ENCODE results near the gene MDM1.

MDM1 gene

DNA sequence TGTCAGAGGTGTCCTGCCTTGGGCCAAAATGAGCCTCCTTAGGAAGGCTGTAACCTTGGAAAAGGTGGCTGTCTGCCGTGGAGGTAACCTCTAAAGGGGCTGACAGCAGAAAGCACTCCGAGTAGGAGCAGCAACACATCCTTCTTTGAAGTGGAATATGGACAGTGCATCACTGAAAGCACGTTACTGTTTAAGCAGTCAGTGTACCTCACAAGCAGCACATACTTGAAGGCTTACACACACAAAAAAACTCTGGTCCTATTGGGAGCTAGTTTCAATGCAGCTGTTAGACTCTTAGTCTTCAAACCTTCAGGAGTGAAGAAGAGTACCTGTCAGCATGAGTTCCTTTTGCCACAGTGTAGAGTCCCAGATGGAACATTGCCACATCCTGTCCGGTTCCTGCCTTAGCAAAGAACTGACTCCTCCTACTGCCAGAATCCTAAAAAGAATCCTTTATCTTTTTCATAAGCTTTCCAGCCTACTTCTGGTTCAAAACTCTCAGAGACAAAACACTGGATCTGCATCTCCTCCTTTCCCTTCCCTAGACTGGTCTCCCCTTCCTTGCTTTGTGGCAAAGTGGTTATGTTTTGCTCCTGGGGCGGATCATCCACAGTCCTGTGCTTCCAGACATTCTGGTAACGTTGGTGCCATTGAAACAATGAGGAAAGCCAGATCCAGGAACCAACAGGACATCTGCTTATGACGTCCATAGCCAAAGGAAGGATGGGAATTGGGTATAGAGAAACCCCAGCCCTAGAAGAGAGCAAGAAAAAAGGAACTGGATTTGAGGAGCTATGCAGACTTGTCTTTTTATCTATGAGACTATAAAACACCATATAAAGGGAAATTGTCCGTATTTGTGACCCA, 8.5 kb upstream of the MDM1 start:
- Histone ChIP-seq H3K4me2 (ENCODE audit: low read depth, low read length, poor library complexity, severe bottlenecking) (no peak overlapping the region), H4K20me1 (ENCODE audit: insufficient read depth, low read length, poor library complexity, severe bottlenecking) (no peaks in the 10 kb centered on the region), H3K79me2 (ENCODE audit: insufficient read depth, low read length) (no peaks in the 10 kb centered on the region), H3F3A (ENCODE audit: low read depth) (0 out of 2 replicates have a peak, but pooled peaks cover 7% of the 10 kb centered on the region), H3K9me3 (ENCODE audit: insufficient read depth, low read depth, low read length) (no peaks in the 10 kb centered on the region), H2AFZ (ENCODE audit: low read length) (0 out of 2 replicates have a peak overlapping the region, but pooled peaks have one; percentile 14), H3K36me3 (ENCODE audit: insufficient read depth, low read length) (no peaks in the 10 kb centered on the region), H3K27me3 (ENCODE audit: insufficient read depth, low read length, poor library complexity, severe bottlenecking) (no peaks in the 10 kb centered on the region), H3K9ac (ENCODE audit: low read depth, low read length, poor library complexity, severe bottlenecking) (no peak overlapping the region), H3K4me1 (ENCODE audit: insufficient read depth, low read length, poor library complexity, severe bottlenecking) (peaks cover 34% of the 10 kb centered on the region), H3K4me3 (ENCODE audit: low read length, poor library complexity, severe bottlenecking) (no peak overlapping the region), H3K9me2 (replicated peaks; ENCODE audit: low read depth, low read length) (no peaks in the 10 kb centered on the region)
- TF ChIP-seq EZH2phosphoT487 (IDR thresholded peaks at IDR 0.05; ENCODE audit: borderline replicate concordance): no peak
- TF ChIP-seq, protein P1, sequence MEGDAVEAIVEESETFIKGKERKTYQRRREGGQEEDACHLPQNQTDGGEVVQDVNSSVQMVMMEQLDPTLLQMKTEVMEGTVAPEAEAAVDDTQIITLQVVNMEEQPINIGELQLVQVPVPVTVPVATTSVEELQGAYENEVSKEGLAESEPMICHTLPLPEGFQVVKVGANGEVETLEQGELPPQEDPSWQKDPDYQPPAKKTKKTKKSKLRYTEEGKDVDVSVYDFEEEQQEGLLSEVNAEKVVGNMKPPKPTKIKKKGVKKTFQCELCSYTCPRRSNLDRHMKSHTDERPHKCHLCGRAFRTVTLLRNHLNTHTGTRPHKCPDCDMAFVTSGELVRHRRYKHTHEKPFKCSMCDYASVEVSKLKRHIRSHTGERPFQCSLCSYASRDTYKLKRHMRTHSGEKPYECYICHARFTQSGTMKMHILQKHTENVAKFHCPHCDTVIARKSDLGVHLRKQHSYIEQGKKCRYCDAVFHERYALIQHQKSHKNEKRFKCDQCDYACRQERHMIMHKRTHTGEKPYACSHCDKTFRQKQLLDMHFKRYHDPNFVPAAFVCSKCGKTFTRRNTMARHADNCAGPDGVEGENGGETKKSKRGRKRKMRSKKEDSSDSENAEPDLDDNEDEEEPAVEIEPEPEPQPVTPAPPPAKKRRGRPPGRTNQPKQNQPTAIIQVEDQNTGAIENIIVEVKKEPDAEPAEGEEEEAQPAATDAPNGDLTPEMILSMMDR (conservative IDR thresholded peaks at IDR 0.05; ENCODE audit: low read length): no peak

DNA sequence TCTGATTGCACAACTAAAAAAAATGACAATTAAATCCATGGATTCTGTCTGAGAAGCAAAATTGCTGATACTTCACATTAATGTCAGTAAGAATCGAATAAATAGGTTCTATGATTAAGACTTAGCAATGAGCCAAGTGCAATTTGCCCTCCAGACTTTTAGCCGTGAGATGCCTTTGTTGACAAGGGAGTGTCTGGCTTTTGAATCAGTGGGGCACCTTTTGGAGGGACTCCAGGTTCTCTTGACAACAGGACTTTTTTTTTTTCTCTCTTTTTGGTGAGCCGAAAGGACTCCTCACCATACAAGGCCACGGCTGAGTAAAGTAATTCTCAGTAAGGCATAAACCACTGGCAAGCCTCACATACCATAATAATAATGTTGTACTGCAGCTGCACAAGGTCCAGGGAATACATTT, 4.7 kb upstream of the MDM1 start:
- Histone ChIP-seq H3K9ac (ENCODE audit: low read depth, low read length, poor library complexity, severe bottlenecking) (no peak overlapping the region), H2AFZ (ENCODE audit: low read length) (no peak overlapping the region), H3K4me1 (ENCODE audit: insufficient read depth, low read length, poor library complexity, severe bottlenecking) (peaks cover 30% of the 10 kb centered on the region), H3K27me3 (ENCODE audit: insufficient read depth, low read length, poor library complexity, severe bottlenecking) (no peaks in the 10 kb centered on the region), H3K9me2 (replicated peaks; ENCODE audit: low read depth, low read length) (no peaks in the 10 kb centered on the region), H3K9me3 (ENCODE audit: insufficient read depth, low read depth, low read length) (no peaks in the 10 kb centered on the region), H3K79me2 (ENCODE audit: insufficient read depth, low read length) (peaks cover under 1% of the 10 kb centered on the region; the same call in 1 of the 2 replicates), H3K36me3 (ENCODE audit: insufficient read depth, low read length) (no peaks in the 10 kb centered on the region), H3K4me2 (ENCODE audit: low read depth, low read length, poor library complexity, severe bottlenecking) (no peak overlapping the region), H3F3A (ENCODE audit: low read depth) (no peaks in the 10 kb centered on the region), H4K20me1 (ENCODE audit: insufficient read depth, low read length, poor library complexity, severe bottlenecking) (no peaks in the 10 kb centered on the region), H3K4me3 (ENCODE audit: low read length, poor library complexity, severe bottlenecking) (no peak overlapping the region)
- TF ChIP-seq, protein P1 (conservative IDR thresholded peaks at IDR 0.05; ENCODE audit: low read length): no peak
- no peak for TF ChIP-seq EZH2phosphoT487 (IDR thresholded peaks at IDR 0.05; ENCODE audit: borderline replicate concordance)

DNA sequence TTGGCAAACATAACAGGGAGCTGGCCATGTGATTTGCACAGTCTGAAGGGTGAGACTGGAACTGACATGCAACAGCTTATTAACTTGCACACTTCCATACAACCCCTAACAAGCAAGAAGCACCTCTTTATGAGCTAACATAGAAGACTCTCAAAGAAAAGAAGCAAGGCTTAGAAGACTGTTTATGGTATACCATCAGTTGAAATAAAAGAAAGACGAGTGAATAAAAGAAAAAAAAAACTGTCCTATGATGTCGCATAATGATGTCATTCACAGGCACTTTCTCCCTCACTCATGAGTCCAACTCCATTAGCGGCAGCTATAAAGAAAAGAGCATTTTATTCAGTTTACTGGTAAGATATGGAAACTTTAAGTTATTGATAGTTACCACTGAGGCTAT, 3.3 kb upstream of the MDM1 start:
- no peaks in the 10 kb centered on the region for H3F3A ChIP-seq (ENCODE audit: low read depth)
- H3K27me3 ChIP-seq (ENCODE audit: insufficient read depth, low read length, poor library complexity, severe bottlenecking): no peaks in the 10 kb centered on the region
- H3K9me2 ChIP-seq (replicated peaks; ENCODE audit: low read depth, low read length): no peaks in the 10 kb centered on the region
- H3K79me2 ChIP-seq (ENCODE audit: insufficient read depth, low read length): peaks cover 14% of the 10 kb centered on the region
- no peak overlapping the region for H3K4me2 ChIP-seq (ENCODE audit: low read depth, low read length, poor library complexity, severe bottlenecking)
- no peaks in the 10 kb centered on the region for H3K36me3 ChIP-seq (ENCODE audit: insufficient read depth, low read length)
- H2AFZ ChIP-seq (ENCODE audit: low read length): peak overlapping the region; percentile 39; the same call in 1 of the 2 replicates
- no peak for TF ChIP-seq EZH2phosphoT487 (IDR thresholded peaks at IDR 0.05; ENCODE audit: borderline replicate concordance)
- TF ChIP-seq, protein P1 (conservative IDR thresholded peaks at IDR 0.05; ENCODE audit: low read length): no peak
- H4K20me1 ChIP-seq (ENCODE audit: insufficient read depth, low read length, poor library complexity, severe bottlenecking): no peaks in the 10 kb centered on the region
- H3K4me1 ChIP-seq (ENCODE audit: insufficient read depth, low read length, poor library complexity, severe bottlenecking): peaks cover 41% of the 10 kb centered on the region
- peak overlapping the region; percentile 75 for H3K9ac ChIP-seq (ENCODE audit: low read depth, low read length, poor library complexity, severe bottlenecking)
- no peaks in the 10 kb centered on the region for H3K9me3 ChIP-seq (ENCODE audit: insufficient read depth, low read depth, low read length)
- no peak overlapping the region for H3K4me3 ChIP-seq (ENCODE audit: low read length, poor library complexity, severe bottlenecking)
